Measurements from ENCODE around the gene RSKR. TPM values are rescaled to one million over a fixed set of nuclear protein-coding genes. Genes with fewer than 3 reads are reported as not detected.
"Not testable (repeated sequence)": the region's sequence is repeated elsewhere in the genome, so short reads cannot be mapped to it uniquely, and the experiment has no call there.

Gene RSKR
- total RNA-seq, 1 donor from 2014 or later: 9.0 TPM

- no peak for DNase-seq (ENCODE audit: low spot score)
Measured at GRCh38 chr17:28578246-28579195, 35.5 kb downstream of the RSKR start.

- DNase-seq (ENCODE audit: low spot score): no peak
Measured at GRCh38 chr17:28577466-28577824, 36.5 kb downstream of the RSKR start.

- DNase-seq (ENCODE audit: low spot score): peak; percentile 97
Measured at GRCh38 chr17:28576758-28577465, 37.1 kb downstream of the RSKR start, which contains the start of gene ALDOC. TSS of gene ALDOC (minus strand) at chr17:28576895. CDS start at chr17:28575532, 1,363 bp downstream.

GRCh38 chr17:28576016-28576415, 38.0 kb downstream of the RSKR start:
- DNase-seq (ENCODE audit: low spot score): not testable (repeated sequence)

GRCh38 chr17:28575126-28575795, 38.7 kb downstream of the RSKR start:
- no peak for DNase-seq (ENCODE audit: low spot score)

GRCh38 chr17:28574526-28574925, 39.5 kb downstream of the RSKR start:
- DNase-seq (ENCODE audit: low spot score): no peak

GRCh38 chr17:28573966-28574480, 40.0 kb downstream of the RSKR start:
- no peak for DNase-seq (ENCODE audit: low spot score)

- no peak for DNase-seq (ENCODE audit: low spot score)
Measured at GRCh38 chr17:28573521-28573920, 40.5 kb downstream of the RSKR start.

- DNase-seq (ENCODE audit: low spot score): no peak
Measured at GRCh38 chr17:28573040-28573380, 41.0 kb downstream of the RSKR start.

- no peak for DNase-seq (ENCODE audit: low spot score)
Measured at GRCh38 chr17:28572259-28573039, 41.5 kb downstream of the RSKR start.

- DNase-seq (ENCODE audit: low spot score): peak; percentile 95
Measured at GRCh38 chr17:28571361-28572122, 42.4 kb downstream of the RSKR start, which contains the start of gene PIGS. TSS of gene PIGS (minus strand) at chr17:28571524. CDS start at chr17:28571496, 28 bp downstream.

- DNase-seq (ENCODE audit: low spot score): no peak
Measured at GRCh38 chr17:28570716-28571360, 43.1 kb downstream of the RSKR start.

GRCh38 chr17:28569446-28569845, 44.5 kb downstream of the RSKR start:
- no peak for DNase-seq (ENCODE audit: low spot score)

GRCh38 chr17:28567604-28568003, 46.4 kb downstream of the RSKR start:
- no peak for DNase-seq (ENCODE audit: low spot score)

GRCh38 chr17:28563475-28563874, 50.5 kb downstream of the RSKR start:
- no peak for DNase-seq (ENCODE audit: low spot score)

Other genes with a start within 250 kb of the RSKR start
- not detected for gene SEBOX, start 249.0 kb downstream of the RSKR start, total RNA-seq
- 424 TPM for gene VTN, start 243.9 kb downstream of the RSKR start, total RNA-seq
- 27.8 TPM for gene SARM1, start 242.5 kb downstream of the RSKR start, total RNA-seq
- 46.2 TPM for gene SLC46A1, start 208.0 kb downstream of the RSKR start, total RNA-seq
- gene SLC13A2, start 140.5 kb downstream of the RSKR start, total RNA-seq: 55.0 TPM
- gene FOXN1, start 107.8 kb downstream of the RSKR start, total RNA-seq: 0.06 TPM
- 44.0 TPM for gene UNC119, start 61.6 kb downstream of the RSKR start, total RNA-seq
- gene PIGS, start 42.7 kb downstream of the RSKR start, total RNA-seq: 65.9 TPM
- 39.8 TPM for gene ALDOC, start 37.3 kb downstream of the RSKR start, total RNA-seq
- 6.4 TPM for gene SPAG5, start 15.2 kb downstream of the RSKR start, total RNA-seq
- gene BLTP2, start 31.0 kb upstream of the RSKR start, total RNA-seq: 161 TPM
- 73.4 TPM for gene SDF2, start 47.7 kb upstream of the RSKR start, total RNA-seq
- 59.8 TPM for gene SUPT6H, start 48.0 kb upstream of the RSKR start, total RNA-seq
- gene PROCA1, start 97.7 kb upstream of the RSKR start, total RNA-seq: 4.5 TPM
- gene RAB34, start 103.7 kb upstream of the RSKR start, total RNA-seq: 70.2 TPM
- gene RPL23A, start 105.8 kb upstream of the RSKR start, total RNA-seq: 1,157 TPM
- 6.3 TPM for gene TLCD1, start 112.0 kb upstream of the RSKR start, total RNA-seq
- 8.1 TPM for gene NEK8, start 114.6 kb upstream of the RSKR start, total RNA-seq
- gene TRAF4, start 129.8 kb upstream of the RSKR start, total RNA-seq: 115 TPM
- gene FAM222B, start 228.6 kb upstream of the RSKR start, total RNA-seq: 45.3 TPM
- gene ERAL1, start 240.8 kb upstream of the RSKR start, total RNA-seq: 33.6 TPM

Measured in mucosa of gallbladder (tissue), 1 donor.